Activated CD8-positive, alpha-beta memory T cell treated with anti-CD3 and anti-CD28 coated beads, Interleukin-2, amount 50 U/mL, for 1 hour (primary cell): Measurements from ENCODE around the gene KRTAP1-5.
"Not testable (repeated sequence)": the region's sequence is repeated elsewhere in the genome, so short reads cannot be mapped to it uniquely, and the experiment has no call there.

Experiments used
- DNase-seq: peaks from one replicate; pipeline ENCODE4 v3.0.0-alpha.2; 2020; ENCODE audit errors: extremely low read depth

Gene KRTAP1-5

DNA sequence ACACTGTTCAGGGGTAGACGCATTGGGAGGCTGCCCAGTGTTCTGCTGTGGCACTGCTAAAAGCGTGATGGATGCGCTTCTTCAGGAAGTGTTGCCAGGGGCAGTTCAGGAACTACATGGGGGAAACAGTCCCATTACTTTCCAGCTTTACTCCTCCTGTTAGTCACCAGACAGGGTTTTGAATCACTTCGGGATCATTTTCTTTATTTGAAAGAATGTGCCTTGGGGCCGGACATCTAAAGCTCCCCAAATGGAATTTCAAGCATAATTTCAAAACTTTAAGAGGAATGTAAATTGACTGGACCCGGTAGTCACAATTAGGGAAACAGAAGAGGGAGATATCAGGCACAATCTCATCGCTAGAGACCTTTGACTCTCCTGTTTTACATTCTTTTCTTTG, 21.4 kb upstream of the KRTAP1-5 start:
- DNase-seq = no peak

- not testable (repeated sequence) for DNase-seq
These were observed 19.9 kb upstream of the KRTAP1-5 start, which contains the start of gene KRTAP2-1 for GRCh38 chr17:41046735-41047465. KRTAP2-1 (minus strand) TSS chr17:41047316; CDS start chr17:41047267, 49 bp downstream.

DNA sequence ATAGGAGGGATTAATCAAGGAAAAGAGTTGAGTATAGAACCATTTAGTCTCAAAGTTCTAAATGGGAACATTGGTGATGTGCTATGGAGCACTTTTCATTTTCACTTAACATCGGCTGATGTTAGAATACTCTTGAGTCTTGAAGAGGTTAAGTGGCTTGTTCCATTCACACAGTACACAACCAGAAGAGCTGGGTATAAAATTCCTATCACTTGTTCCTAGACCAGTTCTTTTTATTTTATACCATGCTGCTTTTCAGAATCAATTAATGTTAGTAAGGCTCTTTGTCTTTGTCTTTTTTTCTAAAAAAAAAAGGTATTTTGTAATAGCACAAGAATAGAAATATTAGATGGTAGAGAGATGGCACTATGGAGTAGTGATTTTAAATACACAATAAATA, 15.9 kb upstream of the KRTAP1-5 start:
- no peak for DNase-seq

- not testable (repeated sequence) for DNase-seq
These were observed 14.0 kb upstream of the KRTAP1-5 start, which contains the start of gene KRTAP1-1 for GRCh38 chr17:41040783-41041571. KRTAP1-1 (minus strand) TSS chr17:41041450; CDS start chr17:41041397, 53 bp downstream.

DNA sequence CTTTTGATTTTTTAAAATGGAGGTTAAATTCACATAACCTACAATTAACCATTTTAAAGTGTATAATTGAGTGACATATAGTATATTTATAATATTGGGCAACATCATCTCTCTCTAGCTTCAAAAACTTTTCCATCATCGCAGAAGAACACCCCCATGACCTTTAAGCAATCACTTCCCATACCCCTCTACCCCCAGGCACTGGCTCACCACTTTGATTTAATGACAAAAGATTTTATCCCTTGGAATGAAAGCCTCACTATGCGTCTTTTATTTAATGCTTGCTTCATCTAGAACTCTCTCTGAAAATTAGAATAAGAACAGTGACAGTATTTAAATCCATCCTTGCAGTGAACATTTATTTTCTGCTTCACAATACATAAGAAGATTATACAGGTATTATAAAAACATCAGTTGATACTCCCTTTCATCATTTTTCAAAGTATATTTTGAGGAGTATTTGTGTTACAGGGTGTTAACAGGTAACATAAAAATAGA, 10.9 kb upstream of the KRTAP1-5 start:
- DNase-seq = no peak

DNA sequence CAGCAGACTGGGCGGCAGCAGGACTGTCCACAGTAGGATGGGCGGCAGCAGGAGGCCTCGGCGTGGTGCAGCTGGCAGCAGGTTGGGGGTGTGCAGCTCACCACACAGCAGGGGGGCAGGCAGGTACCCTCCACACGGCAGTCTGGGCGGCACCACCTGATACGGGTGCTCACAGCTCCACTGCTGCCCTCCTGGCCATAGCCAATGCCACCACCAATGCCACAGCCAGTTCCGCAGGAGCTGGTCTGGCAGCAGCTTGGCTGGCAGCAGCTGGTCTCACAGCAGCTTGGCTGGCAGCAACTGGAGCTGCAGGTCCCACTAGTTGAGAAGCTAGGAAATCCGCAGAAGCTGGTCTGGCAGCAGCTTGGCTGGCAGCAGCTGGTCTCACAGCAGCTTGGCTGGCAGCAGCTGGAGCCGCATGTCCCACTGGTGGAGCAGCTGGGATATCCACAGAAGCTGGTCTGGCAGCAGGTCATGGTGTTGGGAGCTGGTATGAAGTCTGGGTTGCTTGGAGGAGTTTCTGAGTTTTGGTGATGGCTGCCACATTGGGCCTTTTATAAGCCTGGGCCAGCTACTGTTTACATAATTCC, 7.4 kb upstream of the KRTAP1-5 start, which contains the start of gene KRTAP1-3:
TSS of gene KRTAP1-3 (minus strand) at position 529 of the 590 bp plus-strand sequence. CDS start at position 476, 53 bp downstream.
- not testable (repeated sequence) for DNase-seq

DNA sequence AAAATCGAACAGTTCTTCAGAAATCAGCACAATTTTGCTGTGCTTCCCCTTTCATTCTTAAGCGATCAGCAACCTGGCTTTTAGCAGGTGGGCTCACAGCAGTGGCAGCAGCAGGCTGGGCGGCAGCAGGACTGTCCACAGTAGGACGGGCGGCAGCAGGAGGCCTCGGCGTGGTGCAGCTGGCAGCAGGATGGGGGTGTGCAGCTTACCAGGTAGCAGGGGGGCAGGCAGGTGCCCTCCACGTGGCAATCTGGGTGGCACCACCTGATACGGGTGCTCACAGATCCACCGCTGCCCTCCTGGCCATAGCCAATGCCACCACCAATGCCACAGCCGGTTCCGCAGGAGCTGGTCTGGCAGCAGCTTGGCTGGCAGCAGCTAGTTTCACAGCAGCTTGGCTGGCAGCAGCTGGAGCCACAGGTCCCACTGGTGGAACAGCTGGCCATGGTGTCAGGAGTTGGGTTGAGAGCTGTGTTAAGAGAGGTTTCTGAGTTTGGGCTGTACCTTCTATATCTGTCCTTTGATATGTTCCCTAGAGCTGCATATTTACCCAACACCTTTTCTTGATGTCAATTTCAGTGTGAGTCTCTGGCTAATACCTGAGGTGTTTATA, 2.7 kb upstream of the KRTAP1-5 start, which contains the start of gene KRTAP1-4:
TSS of gene KRTAP1-4 (minus strand) at position 563 of the 613 bp plus-strand sequence. CDS start at position 446, 117 bp downstream.
- no peak for DNase-seq

DNA sequence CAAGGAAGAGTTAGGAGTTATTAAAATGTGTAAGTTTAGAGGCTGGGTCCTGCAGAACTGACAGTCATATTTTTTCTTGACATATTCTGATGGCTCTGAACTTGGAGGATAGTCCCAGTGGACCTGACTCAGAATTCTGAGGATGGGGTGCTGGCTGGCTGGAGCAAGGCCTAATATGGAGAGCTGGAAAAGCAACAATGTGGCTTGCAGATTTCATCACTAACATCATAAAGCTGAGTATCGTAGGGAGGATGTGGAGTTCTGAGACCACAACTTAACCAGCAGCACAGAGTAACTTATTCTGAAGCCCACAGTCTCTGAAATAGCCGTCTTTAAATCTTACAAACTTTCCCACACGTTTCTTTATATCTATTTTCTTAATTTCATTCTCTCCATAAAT, 2.3 kb downstream of the KRTAP1-5 start:
- DNase-seq = no peak

DNA sequence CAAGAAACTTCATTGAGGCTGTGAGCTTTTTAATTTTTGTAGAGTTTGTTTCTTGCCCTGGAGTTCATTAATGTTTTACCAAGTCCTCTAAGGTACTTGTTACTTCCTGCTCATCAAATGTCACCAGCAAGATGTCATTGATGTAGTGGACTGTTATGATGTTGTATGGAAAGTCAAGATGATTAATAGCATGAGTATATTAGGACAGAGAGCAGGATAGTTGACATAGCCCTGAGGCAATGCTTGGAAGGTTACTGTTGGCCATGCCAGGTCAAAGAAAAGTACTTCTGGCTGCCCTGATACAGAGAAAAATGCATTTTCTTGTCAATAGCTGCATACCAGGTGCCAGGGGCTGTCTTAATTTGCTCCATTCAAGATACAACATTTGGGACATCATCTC, 6.7 kb downstream of the KRTAP1-5 start:
- no peak for DNase-seq

GRCh38 chr17:41019415-41019814, 7.6 kb downstream of the KRTAP1-5 start:
- DNase-seq = no peak

DNA sequence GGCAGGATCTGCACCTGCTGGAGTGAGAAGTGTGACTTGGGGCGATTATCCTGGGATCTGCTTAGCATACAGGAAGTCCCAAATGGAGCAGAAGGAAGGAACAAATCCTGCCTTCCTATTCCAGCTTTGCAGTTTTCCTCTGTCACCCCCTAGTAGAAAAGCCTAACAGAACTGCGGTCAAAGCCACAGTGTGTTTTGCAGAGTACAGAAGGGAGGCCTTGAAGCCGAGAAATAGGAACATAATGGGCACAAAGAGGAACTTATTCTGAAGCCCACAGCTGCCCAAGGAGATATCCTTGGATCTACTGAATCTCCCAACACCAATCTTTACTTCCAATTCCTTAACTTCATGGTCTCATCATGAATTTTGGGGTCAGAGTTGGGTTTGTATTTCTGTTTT, 8.5 kb downstream of the KRTAP1-5 start:
- no peak for DNase-seq

DNA sequence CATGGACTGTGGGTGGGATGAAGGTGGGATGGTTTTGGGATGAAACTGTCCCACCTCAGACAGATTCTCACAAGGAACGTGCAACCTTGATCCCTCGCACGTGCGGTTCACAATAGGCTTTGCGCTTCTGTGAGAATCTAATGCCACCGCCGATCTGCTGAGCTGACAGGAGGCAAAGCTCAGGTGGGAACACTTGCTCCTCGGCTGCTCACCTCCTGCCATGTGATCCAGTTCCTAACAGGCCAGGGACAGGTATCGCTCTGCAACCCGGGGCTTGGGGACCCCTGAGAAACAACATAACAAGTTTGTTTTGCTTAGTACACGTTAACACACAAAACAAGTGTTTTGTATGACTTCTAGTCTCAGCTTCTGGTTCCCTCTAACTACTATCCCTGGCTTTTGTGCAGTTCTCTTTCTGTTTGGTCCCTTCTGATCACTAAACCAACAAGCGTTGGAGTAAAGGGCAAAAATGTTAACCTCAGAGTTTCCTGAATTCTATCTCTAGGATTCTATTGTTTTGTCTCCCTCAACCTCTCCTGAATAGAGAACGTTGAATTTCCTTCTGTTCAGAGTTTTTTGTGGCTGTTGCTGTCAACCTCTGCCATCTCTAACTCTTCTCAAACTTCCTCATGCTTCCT, 10.3 kb downstream of the KRTAP1-5 start:
- DNase-seq = no peak

DNA sequence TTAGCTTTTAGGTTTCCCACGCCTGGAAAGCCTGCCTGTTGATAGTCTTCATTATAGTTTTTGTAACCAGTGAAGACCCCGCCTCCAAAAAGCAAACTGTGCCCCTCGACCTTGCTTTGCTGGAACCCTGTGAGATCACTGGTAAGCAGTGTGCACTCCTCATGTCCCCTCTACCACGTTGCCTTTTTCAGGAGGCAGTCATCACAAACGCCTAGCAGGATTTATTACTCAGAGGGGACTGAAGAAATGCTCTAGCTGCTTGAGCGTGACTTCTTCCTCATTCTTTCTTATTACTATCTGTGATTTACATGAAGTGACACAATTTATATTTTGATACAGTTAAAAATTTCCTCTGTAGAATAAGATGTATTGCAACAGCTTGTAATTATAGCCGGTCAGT, 11.6 kb downstream of the KRTAP1-5 start:
- DNase-seq = no peak

DNA sequence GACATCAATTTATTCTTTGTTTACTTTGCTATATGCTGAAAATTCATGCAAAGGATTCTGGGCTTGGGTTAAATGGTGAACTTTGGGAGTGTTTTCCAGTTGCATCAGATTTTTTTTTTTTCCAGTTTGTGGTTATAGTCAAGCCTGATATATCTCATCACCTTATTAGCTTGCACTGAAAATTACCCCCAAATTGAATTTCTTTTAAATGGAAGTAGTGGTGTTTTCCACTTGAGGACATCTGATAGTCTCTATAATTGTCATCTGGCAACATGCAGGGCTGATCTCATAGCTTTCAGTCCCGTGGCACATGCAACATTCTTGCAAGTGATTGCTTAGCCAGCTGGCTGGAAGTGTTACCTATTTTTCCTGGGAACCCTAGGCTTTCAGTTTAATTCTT, 13.4 kb downstream of the KRTAP1-5 start:
- DNase-seq = no peak

- DNase-seq = no peak
These were observed 13.8 kb downstream of the KRTAP1-5 start for GRCh38 chr17:41013181-41013580.

- no peak for DNase-seq
These were observed 14.5 kb downstream of the KRTAP1-5 start for GRCh38 chr17:41012326-41013120.

GRCh38 chr17:41010441-41010840, 16.6 kb downstream of the KRTAP1-5 start:
- no peak for DNase-seq

DNA sequence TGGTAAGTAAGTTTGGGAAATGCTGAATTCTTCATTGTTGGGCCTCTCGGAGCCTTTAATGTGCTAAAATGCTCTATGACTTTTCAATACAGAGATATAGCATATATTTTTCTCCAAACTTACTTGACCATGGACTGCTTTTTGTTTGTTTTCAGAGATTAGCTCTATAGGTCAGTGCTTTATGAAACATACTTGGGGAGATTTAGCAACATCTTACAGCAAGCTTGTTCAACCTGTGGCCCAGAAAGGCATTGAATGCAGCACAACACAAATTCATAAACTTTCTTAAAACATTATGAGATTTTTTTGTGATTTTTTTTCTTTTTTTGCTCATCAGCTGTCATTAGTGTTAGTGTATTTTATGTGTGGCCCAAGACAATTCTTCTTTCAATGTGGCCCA, 17.1 kb downstream of the KRTAP1-5 start:
- DNase-seq = no peak

- DNase-seq = no peak
These were observed 17.7 kb downstream of the KRTAP1-5 start for GRCh38 chr17:41009301-41009760.

- DNase-seq = no peak
These were observed 18.2 kb downstream of the KRTAP1-5 start, which contains the start of gene KRTAP3-1 for GRCh38 chr17:41008811-41009210. KRTAP3-1 (minus strand) TSS chr17:41009128; CDS start chr17:41009074, 54 bp downstream.
